CD4-positive, alpha-beta T cell treated with Interleukin-15 for 1 hour (primary cell): ENCODE results near the gene HPCAL1.

ENCODE experiments used
- DNase-seq: peaks from one replicate; pipeline ENCODE4 v3.0.0-alpha.2; 2020

Gene HPCAL1

GRCh38 chr2:10475221-10475722 is 172.6 kb downstream of the HPCAL1 start:
- no peak for DNase-seq

GRCh38 chr2:10475811-10476660 is 173.3 kb downstream of the HPCAL1 start:
- no peak for DNase-seq

- no peak for DNase-seq
Observed at GRCh38 chr2:10476723-10477442, 174.2 kb downstream of the HPCAL1 start.
